ENCODE data around the gene SLC26A2.

The SLC26A2 gene

DNA sequence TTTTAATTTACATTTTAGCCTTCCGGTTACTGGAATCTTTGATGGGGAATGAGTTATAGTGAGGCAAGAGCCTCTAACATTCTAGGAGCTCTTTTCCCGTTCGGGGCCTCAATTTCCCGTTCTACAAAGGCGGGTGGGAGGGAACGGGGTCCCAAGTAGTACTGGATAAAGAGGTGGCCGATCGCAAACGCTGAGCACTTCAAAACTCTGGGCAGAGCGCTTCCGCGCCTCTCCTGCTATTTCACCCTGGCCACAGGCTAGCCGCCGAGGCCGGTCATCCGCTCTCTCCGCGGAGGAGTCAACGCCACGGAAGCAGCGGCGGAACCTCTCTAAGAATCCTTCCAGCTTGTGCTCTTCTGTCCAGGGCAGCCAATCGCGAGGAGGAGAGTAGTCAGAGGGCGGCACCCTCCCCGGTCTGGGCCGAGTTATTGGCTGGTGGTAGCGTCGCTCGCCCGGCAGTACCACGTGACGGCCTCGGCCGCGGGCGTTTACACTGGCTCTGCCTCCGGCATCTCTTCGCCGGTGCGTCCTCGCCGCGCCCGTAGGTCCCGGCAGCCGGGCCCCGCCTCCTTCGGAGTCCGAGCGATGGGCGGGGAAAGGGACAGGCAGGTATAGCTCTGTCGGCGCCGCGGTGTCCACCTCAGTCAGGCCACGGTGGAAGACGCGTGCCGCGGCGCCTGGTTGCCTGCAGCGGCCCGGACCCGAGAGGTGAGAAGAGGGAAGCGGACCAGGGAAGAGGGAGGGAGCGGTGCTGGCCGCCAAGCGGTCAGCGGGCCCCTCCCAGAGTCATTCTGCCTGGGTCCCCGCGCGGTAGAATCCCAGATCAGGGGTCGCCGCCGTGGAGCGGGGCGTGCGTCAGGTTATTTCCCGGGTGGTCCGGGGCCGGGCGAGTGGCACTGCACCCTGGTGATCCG, at the start of gene SLC26A2:
Gene SLC26A2, plus strand, starts transcription at position 487 of the 914 bp plus-strand sequence. CDS start 16,895 bp downstream, outside the sequence.
- TF ChIP-seq, protein P1, sequence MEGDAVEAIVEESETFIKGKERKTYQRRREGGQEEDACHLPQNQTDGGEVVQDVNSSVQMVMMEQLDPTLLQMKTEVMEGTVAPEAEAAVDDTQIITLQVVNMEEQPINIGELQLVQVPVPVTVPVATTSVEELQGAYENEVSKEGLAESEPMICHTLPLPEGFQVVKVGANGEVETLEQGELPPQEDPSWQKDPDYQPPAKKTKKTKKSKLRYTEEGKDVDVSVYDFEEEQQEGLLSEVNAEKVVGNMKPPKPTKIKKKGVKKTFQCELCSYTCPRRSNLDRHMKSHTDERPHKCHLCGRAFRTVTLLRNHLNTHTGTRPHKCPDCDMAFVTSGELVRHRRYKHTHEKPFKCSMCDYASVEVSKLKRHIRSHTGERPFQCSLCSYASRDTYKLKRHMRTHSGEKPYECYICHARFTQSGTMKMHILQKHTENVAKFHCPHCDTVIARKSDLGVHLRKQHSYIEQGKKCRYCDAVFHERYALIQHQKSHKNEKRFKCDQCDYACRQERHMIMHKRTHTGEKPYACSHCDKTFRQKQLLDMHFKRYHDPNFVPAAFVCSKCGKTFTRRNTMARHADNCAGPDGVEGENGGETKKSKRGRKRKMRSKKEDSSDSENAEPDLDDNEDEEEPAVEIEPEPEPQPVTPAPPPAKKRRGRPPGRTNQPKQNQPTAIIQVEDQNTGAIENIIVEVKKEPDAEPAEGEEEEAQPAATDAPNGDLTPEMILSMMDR (IDR thresholded peaks at IDR 0.05; ENCODE audit: low read depth, low read length, missing control alignments): no peak
- in situ Hi-C loops (cut with HindIII; ENCODE audit: low sequenced_read_pairs): no loop called here
- H3K4me3 ChIP-seq (ENCODE audit: low read depth, low read length): peak within 1 kb of the TSS; percentile 77
- peak; percentile 91 for DNase-seq (ENCODE audit: low read depth)

GRCh38 chr5:149911031-149911430, 49.5 kb upstream of the SLC26A2 start:
- DNase-seq (ENCODE audit: low read depth): no peak
- in situ Hi-C loops (cut with HindIII; ENCODE audit: low sequenced_read_pairs): no loop called here
- no peak overlapping the region for H3K4me3 ChIP-seq (ENCODE audit: low read depth, low read length)
- TF ChIP-seq, protein P1 (IDR thresholded peaks at IDR 0.05; ENCODE audit: low read depth, low read length, missing control alignments): no peak

DNA sequence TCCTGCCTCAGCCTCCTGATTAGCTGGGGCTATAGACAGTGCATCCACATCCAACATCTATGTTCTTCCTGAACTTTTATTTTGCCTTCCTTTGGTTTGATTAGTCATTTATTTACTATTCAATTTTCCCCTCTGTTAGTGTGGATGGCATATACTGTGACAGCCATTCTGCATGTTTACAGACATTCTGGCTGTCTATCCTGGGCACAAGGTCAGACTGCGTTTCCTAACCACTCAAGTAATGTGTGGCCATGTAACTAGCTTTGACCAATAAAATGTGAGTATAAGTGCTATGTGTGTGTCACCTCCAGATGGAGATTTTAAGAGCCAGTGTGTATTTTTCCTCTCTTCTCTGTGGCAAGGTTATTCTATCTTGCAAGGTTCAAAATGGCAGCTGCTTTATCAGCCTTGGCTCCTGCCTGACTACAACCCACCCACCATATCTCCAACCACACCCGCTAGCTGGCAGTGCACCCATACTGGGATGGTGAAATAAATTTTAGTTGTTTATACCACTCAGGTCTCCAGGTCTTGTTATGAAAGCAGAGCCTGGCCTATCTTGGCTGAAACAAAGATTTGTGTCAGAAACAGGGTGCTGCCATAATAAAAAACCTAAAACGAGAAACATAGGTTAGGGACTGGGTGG, 48.2 kb upstream of the SLC26A2 start:
- no peak overlapping the region for H3K4me3 ChIP-seq (ENCODE audit: low read depth, low read length)
- in situ Hi-C loops (cut with HindIII; ENCODE audit: low sequenced_read_pairs): no loop called here
- no peak for DNase-seq (ENCODE audit: low read depth)
- TF ChIP-seq, protein P1 (IDR thresholded peaks at IDR 0.05; ENCODE audit: low read depth, low read length, missing control alignments): no peak

GRCh38 chr5:149913436-149914419, 46.8 kb upstream of the SLC26A2 start:
- in situ Hi-C loops (cut with HindIII; ENCODE audit: low sequenced_read_pairs): no loop called here
- no peak overlapping the region for H3K4me3 ChIP-seq (ENCODE audit: low read depth, low read length)
- TF ChIP-seq, protein P1 (IDR thresholded peaks at IDR 0.05; ENCODE audit: low read depth, low read length, missing control alignments): no peak
- no peak for DNase-seq (ENCODE audit: low read depth)

- DNase-seq (ENCODE audit: low read depth): no peak
- TF ChIP-seq, protein P1 (IDR thresholded peaks at IDR 0.05; ENCODE audit: low read depth, low read length, missing control alignments): no peak
- in situ Hi-C loops (cut with HindIII; ENCODE audit: low sequenced_read_pairs): no loop called here
- H3K4me3 ChIP-seq (ENCODE audit: low read depth, low read length): no peak overlapping the region
These were observed 44.9 kb upstream of the SLC26A2 start for GRCh38 chr5:149915392-149916260.

Measured in astrocyte of the cerebellum (primary cell).